ENCODE measurements around the gene SPAG4.

The SPAG4 gene

GRCh38 chr20:35637276-35637675 lies 21.6 kb downstream of the SPAG4 start:
- Histone ChIP-seq H3K4me3 (ENCODE audit: low read depth, low read length) (no peak overlapping the region), H3K27ac (no peak overlapping the region), H3K36me3 (peaks cover 3% of the 10 kb centered on the region), H3K27me3 (ENCODE audit: insufficient read depth, low read depth, severe bottlenecking) (no peaks in the 10 kb centered on the region), H3K9me3 (ENCODE audit: severe bottlenecking) (no peaks in the 10 kb centered on the region)
- DNase-seq = no peak
- no peak for TF ChIP-seq CTCF (IDR thresholded peaks at IDR 0.05; ENCODE audit: low read depth, low read length)

GRCh38 chr20:35638751-35639150 lies 23.1 kb downstream of the SPAG4 start:
- DNase-seq = no peak
- Histone ChIP-seq H3K27ac (no peak overlapping the region), H3K4me3 (ENCODE audit: low read depth, low read length) (no peak overlapping the region), H3K36me3 (no peaks in the 10 kb centered on the region; the same call in 1 of the 2 replicates), H3K9me3 (ENCODE audit: severe bottlenecking) (no peaks in the 10 kb centered on the region), H3K27me3 (ENCODE audit: insufficient read depth, low read depth, severe bottlenecking) (no peaks in the 10 kb centered on the region)
- TF ChIP-seq CTCF (IDR thresholded peaks at IDR 0.05; ENCODE audit: low read depth, low read length) = no peak

- no peaks in the 10 kb centered on the region for H3K27me3 ChIP-seq (ENCODE audit: insufficient read depth, low read depth, severe bottlenecking)
- no peak overlapping the region for H3K27ac ChIP-seq
- H3K4me3 ChIP-seq (ENCODE audit: low read depth, low read length) = no peak overlapping the region
- no peaks in the 10 kb centered on the region; the same call in 1 of the 2 replicates for H3K36me3 ChIP-seq
- DNase-seq = no peak
- H3K9me3 ChIP-seq (ENCODE audit: severe bottlenecking) = no peaks in the 10 kb centered on the region
- no peak for TF ChIP-seq CTCF (IDR thresholded peaks at IDR 0.05; ENCODE audit: low read depth, low read length)
Measured at GRCh38 chr20:35640724-35641123, 25.1 kb downstream of the SPAG4 start.

- H3K27me3 ChIP-seq (ENCODE audit: insufficient read depth, low read depth, severe bottlenecking) = no peaks in the 10 kb centered on the region
- no peak for TF ChIP-seq CTCF (IDR thresholded peaks at IDR 0.05; ENCODE audit: low read depth, low read length)
- H3K4me3 ChIP-seq (ENCODE audit: low read depth, low read length) = no peak overlapping the region
- H3K9me3 ChIP-seq (ENCODE audit: severe bottlenecking) = no peaks in the 10 kb centered on the region
- no peak for DNase-seq
- no peak overlapping the region for H3K27ac ChIP-seq
- no peaks in the 10 kb centered on the region; the same call in 1 of the 2 replicates for H3K36me3 ChIP-seq
Measured at GRCh38 chr20:35641743-35642142, 26.1 kb downstream of the SPAG4 start.

- Histone ChIP-seq H3K9me3 (ENCODE audit: severe bottlenecking) (no peaks in the 10 kb centered on the region), H3K27me3 (ENCODE audit: insufficient read depth, low read depth, severe bottlenecking) (no peaks in the 10 kb centered on the region), H3K4me3 (ENCODE audit: low read depth, low read length) (no peak overlapping the region), H3K27ac (no peak overlapping the region), H3K36me3 (no peaks in the 10 kb centered on the region; the same call in 1 of the 2 replicates)
- DNase-seq = peak; percentile 39
- no peak for TF ChIP-seq CTCF (IDR thresholded peaks at IDR 0.05; ENCODE audit: low read depth, low read length)
Measured at GRCh38 chr20:35643045-35643444, 27.4 kb downstream of the SPAG4 start.

- H3K27me3 ChIP-seq (ENCODE audit: insufficient read depth, low read depth, severe bottlenecking) = no peaks in the 10 kb centered on the region
- H3K27ac ChIP-seq = peak overlapping the region; percentile 19; the same call in 1 of the 2 replicates
- no peak for DNase-seq
- H3K9me3 ChIP-seq (ENCODE audit: severe bottlenecking) = no peaks in the 10 kb centered on the region
- no peak for TF ChIP-seq CTCF (IDR thresholded peaks at IDR 0.05; ENCODE audit: low read depth, low read length)
- no peak overlapping the region for H3K4me3 ChIP-seq (ENCODE audit: low read depth, low read length)
- H3K36me3 ChIP-seq = peaks cover 6% of the 10 kb centered on the region; the same call in 1 of the 2 replicates
Measured at GRCh38 chr20:35644806-35645205, 29.2 kb downstream of the SPAG4 start.

Measured in WERI-Rb-1 (cell line).